AG04449 (cell line): ENCODE measurements around the gene NTSR1.

ENCODE experiments used
- CTCF ChIA-PET: fragments of 350-600 bp; formaldehyde crosslinking; extraction: SDS; loops from one replicate; lab custom pipeline; 2021; ENCODE audit warnings: antibody characterized with exemption; lab: Yijun Ruan, JAX
- POLR2A ChIA-PET: fragments of 400-600, 350-600 bp; formaldehyde crosslinking; extraction: SDS; loops from one replicate; lab custom pipeline; 2020; ENCODE audit warnings: antibody characterized with exemption, inconsistent platforms; lab: Yijun Ruan, JAX
- DNase-seq: peaks from one replicate; pipeline ENCODE4 v3.0.0-alpha.2; 2010; ENCODE audit warnings: low read depth, low spot score
- H3K4me3 ChIP-seq: 2 replicates; pipeline ENCODE4 v1.5.1; 2011; ENCODE audit warnings: low read depth, mild to moderate bottlenecking, control low read depth, low read length
- TF ChIP-seq, protein P1 (sequence below): IDR thresholded peaks from one replicate; pipeline ENCODE4 v1.5.1; 2011; ENCODE audit warnings: mild to moderate bottlenecking, moderate library complexity, low read length, control low read depth, inconsistent platforms; ENCODE audit not compliant: insufficient read depth; ENCODE audit errors: missing control alignments

The NTSR1 gene

DNA sequence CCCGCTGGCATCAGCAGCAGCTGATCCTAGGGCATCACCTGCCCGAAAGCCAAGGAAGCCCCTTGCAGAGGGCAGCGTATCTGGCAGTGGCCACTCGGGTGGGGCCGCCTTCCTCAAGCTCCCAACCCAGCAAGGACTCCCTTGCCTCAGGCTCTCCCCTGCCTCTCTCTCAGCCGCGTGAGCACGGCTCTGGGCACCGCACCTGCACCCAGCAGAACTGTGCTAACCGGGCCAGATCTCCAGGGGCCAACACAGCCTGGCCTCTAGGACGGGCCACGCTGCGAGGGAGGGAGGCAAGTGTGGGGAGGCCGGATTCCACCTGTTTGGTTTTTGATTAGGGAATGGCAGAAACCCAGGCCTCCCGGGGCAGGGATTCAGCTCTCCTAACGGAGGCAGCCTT lies 75.9 kb downstream of the NTSR1 start:
- POLR2A ChIA-PET = no interaction called here
- H3K4me3 ChIP-seq = no peak overlapping the region
- TF ChIP-seq, protein P1, sequence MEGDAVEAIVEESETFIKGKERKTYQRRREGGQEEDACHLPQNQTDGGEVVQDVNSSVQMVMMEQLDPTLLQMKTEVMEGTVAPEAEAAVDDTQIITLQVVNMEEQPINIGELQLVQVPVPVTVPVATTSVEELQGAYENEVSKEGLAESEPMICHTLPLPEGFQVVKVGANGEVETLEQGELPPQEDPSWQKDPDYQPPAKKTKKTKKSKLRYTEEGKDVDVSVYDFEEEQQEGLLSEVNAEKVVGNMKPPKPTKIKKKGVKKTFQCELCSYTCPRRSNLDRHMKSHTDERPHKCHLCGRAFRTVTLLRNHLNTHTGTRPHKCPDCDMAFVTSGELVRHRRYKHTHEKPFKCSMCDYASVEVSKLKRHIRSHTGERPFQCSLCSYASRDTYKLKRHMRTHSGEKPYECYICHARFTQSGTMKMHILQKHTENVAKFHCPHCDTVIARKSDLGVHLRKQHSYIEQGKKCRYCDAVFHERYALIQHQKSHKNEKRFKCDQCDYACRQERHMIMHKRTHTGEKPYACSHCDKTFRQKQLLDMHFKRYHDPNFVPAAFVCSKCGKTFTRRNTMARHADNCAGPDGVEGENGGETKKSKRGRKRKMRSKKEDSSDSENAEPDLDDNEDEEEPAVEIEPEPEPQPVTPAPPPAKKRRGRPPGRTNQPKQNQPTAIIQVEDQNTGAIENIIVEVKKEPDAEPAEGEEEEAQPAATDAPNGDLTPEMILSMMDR = no peak
- DNase-seq = no peak
- CTCF ChIA-PET = interaction anchor here (1.0 to 3.3 kb wide), 2 partner anchors 7 to 115 kb away, joined by 4 to 13 read pairs; no protein-coding TSS in a partner anchor

DNA sequence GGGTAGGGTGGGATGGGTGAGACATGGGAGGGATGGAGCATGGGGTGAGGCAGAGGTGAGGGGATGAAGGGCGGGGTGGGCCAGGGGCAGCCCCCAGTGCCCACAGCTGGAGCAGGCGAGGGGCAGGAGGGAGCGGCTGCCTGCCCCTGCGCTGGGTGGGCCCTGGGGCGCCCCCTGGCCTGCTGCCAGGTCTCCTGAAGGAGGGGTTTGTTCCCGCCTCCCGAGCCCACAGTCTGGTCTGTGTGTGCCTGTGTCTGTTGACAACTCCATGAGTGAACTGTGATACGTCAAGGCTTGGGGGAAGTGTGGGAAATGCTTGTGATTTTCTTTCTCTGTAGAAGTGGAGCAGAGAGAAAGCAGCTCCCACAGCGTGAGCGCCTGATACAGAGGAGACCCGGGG lies 76.8 kb downstream of the NTSR1 start:
- ChIA-PET CTCF (interaction anchor here (1.2 kb wide), 1 partner anchor 9 kb away, joined by 5 read pairs; no protein-coding TSS in a partner anchor), POLR2A (no interaction called here)
- no peak for DNase-seq
- TF ChIP-seq, protein P1 = no peak
- H3K4me3 ChIP-seq = no peak overlapping the region

DNA sequence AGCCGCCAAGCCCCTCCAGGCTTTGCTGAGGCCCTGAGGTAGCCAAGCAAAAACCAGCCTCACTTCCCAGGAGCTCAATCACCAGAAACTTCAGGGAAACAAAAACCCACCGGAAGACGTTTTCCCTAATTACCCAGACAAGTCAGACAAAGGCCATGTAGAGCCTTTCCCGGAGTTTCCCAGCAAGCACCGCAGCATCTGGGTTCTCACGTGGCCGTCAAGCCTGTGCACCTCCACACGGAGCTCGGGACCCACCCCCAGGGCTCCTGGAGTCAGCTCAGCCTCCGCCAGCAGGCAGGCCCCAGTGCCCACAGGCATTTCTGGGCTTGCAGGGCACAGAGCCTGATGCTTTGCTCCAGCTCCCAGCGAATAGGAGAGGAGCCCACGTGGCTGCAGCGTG lies 77.5 kb downstream of the NTSR1 start:
- POLR2A ChIA-PET = no interaction called here
- no peak for DNase-seq
- H3K4me3 ChIP-seq = no peak overlapping the region
- CTCF ChIA-PET = interaction anchor here (1.2 to 10.1 kb wide), 2 partner anchors 8 to 116 kb away, joined by 5 to 262 read pairs; no protein-coding TSS in a partner anchor
- TF ChIP-seq, protein P1 = no peak

DNA sequence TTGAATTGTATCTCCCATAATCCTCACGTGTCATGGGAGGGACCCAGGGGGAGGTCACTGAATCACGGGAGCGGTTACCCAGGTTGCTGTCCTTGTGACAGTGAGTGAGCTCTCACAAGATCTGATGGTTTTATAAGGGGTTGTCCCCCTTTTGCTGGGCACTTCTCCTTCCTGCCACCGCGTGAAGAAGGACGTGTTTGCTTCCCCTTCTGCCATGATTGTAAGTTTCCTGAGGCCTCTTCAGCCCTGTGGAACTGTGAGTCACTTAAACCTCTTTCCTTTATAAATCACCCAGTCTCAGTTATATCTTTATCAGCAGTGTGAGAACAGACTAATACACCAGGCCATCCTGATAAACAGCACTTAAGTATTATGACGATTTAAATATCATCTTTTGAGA lies 78.7 kb downstream of the NTSR1 start:
- no peak for DNase-seq
- ChIA-PET POLR2A (no interaction called here), CTCF (interaction anchor here (0.9 to 10.1 kb wide), 3 partner anchors 57 to 118 kb away, joined by 3 to 262 read pairs (median 3); no protein-coding TSS in a partner anchor)
- TF ChIP-seq, protein P1 = no peak
- H3K4me3 ChIP-seq = no peak overlapping the region

DNA sequence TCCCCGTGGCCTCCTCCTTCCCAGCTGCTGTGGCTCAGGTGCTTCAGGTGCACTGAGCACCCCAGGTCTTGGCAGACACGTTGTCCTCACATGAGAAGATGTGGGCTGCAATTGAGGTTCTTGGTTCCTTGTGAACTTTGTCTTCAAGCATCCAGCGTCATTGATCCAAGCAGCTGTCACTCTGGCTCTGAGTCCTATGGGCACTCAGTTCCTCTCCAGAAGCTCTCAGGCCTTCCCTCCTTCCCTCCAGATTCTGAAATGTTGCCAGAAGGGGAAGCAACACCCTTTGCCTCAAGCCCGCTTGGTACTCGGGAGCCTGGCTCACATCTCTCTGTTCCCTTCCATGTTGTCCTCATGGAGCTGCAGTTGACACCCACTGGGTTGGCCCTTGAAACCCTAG lies 79.2 kb downstream of the NTSR1 start:
- ChIA-PET CTCF (interaction anchor here (0.9 to 10.1 kb wide), 4 partner anchors 58 to 118 kb away, joined by 3 to 262 read pairs (median 3); no protein-coding TSS in a partner anchor), POLR2A (no interaction called here)
- H3K4me3 ChIP-seq = no peak overlapping the region
- TF ChIP-seq, protein P1 = no peak
- no peak for DNase-seq

DNA sequence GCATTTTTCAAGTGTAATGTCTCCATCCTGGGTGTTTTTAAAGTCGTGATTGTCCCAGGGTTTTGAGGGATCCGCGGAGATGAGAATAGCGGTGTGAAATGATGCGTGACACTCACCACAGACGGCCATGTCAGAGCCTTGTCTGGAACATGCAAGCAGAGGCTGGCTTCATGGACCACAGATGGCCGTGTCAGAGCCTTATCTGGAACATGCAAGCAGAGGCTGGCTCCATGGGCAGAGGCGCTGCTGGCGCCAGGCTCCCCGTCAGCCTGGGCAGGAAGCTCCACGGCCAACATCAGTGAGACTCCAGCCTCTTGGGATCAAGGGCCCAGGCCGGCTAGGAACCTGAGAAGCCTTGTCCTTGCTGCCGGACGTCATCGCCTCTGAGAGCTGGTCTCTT lies 80.0 kb downstream of the NTSR1 start:
- TF ChIP-seq, protein P1 = no peak
- ChIA-PET CTCF (interaction anchor here (0.9 to 10.1 kb wide), 8 partner anchors 13 to 172 kb away, joined by 3 to 262 read pairs (median 3); no protein-coding TSS in a partner anchor), POLR2A (no interaction called here)
- DNase-seq = no peak
- H3K4me3 ChIP-seq = no peak overlapping the region
